IMR-90 (cell line): ENCODE measurements around the gene BCO2. TPM values are rescaled to one million over a fixed set of nuclear protein-coding genes. Genes with fewer than 3 reads are reported as not detected.

Experiments
- ATAC-seq: fragments of 200-7000 bp; cut with Tn5 transposase; 2 replicates; pipeline ENCODE4 v1.9.1; 2020; ENCODE audit warnings: low read depth, mild to moderate bottlenecking, moderate library complexity
- BruUV-seq: library from RNA; stranded (reverse); fragments of 400-500 nt; replicated peaks from 2 replicates; lab custom pipeline; 2021; lab: Mats Ljungman, UMichigan
- CTCF ChIA-PET: fragments of 300-600 bp; formaldehyde crosslinking; extraction: SDS; loops from one replicate; lab custom pipeline; 2021; ENCODE audit warnings: antibody characterized with exemption; lab: Yijun Ruan, JAX
- POLR2A ChIA-PET: fragments of 300-600 bp; sonication (Branson Sonifier 250); formaldehyde crosslinking; loops from one replicate; lab custom pipeline; 2022; ENCODE audit warnings: antibody characterized with exemption; ENCODE audit not compliant: unreplicated experiment; lab: Charles Lee
- DNase-seq: peaks from one replicate; pipeline ENCODE4 v3.0.0; 2013
- H2AFZ ChIP-seq: replicated peaks from 2 replicates; pipeline ENCODE3; 2013; ENCODE audit warnings: low read length, mild to moderate bottlenecking; ENCODE audit not compliant: poor library complexity
- H2AK5ac ChIP-seq: 2 replicates; pipeline ENCODE4 v1.6.1; 2013; ENCODE audit warnings: low read depth, low read length, inconsistent platforms
- H2AK9ac ChIP-seq: replicated peaks from 2 replicates; pipeline ENCODE3; 2013; ENCODE audit warnings: mild to moderate bottlenecking, low read depth, low read length, moderate library complexity; ENCODE audit not compliant: poor library complexity
- H2BK120ac ChIP-seq: 2 replicates; pipeline ENCODE4 v1.6.1; 2013; ENCODE audit warnings: low read depth, low read length, inconsistent platforms
- H2BK15ac ChIP-seq: 3 replicates; pipeline ENCODE4 v1.6.1; 2013; ENCODE audit warnings: low read depth, low read length, inconsistent platforms
- H2BK20ac ChIP-seq: 2 replicates; pipeline ENCODE4 v1.6.1; 2013; ENCODE audit warnings: low read depth, mild to moderate bottlenecking, inconsistent platforms, low read length, moderate library complexity
- H2BK5ac ChIP-seq: 2 replicates; pipeline ENCODE4 v1.6.1; 2013; ENCODE audit warnings: mild to moderate bottlenecking, low read depth, low read length, inconsistent platforms; ENCODE audit not compliant: poor library complexity, severe bottlenecking
- H3K14ac ChIP-seq: replicated peaks from 2 replicates; pipeline ENCODE4 v1.6.1; 2013; ENCODE audit warnings: low read depth, low read length, inconsistent platforms
- H3K18ac ChIP-seq: 2 replicates; pipeline ENCODE4 v1.6.1; 2013; ENCODE audit warnings: low read depth, low read length, control low read depth
- H3K23ac ChIP-seq: 2 replicates; pipeline ENCODE4 v1.6.1; 2013; ENCODE audit warnings: low read depth, low read length, inconsistent platforms
- H3K27ac ChIP-seq: 2 replicates; pipeline ENCODE4 v1.5.1; 2013; ENCODE audit warnings: mild to moderate bottlenecking, control low read depth, low read length; ENCODE audit not compliant: insufficient read depth
- H3K27me3 ChIP-seq: 2 replicates; pipeline ENCODE4 v1.6.1; 2013; ENCODE audit warnings: low read length; ENCODE audit not compliant: control insufficient read depth, insufficient read depth
- H3K36me3 ChIP-seq: 2 replicates; pipeline ENCODE4 v1.6.1; 2013; ENCODE audit warnings: low read length, mixed read lengths; ENCODE audit not compliant: control insufficient read depth, insufficient read depth
- H3K4ac ChIP-seq: 2 replicates; pipeline ENCODE4 v1.6.1; 2013; ENCODE audit warnings: low read depth, low read length, inconsistent platforms
- H3K4me1 ChIP-seq: 2 replicates; pipeline ENCODE4 v1.6.1; 2013; ENCODE audit warnings: low read length, mixed read lengths; ENCODE audit not compliant: control insufficient read depth, insufficient read depth
- H3K4me2 ChIP-seq: 2 replicates; pipeline ENCODE4 v1.6.1; 2013; ENCODE audit warnings: low read depth, mild to moderate bottlenecking, control low read depth, low read length, moderate library complexity
- H3K4me3 ChIP-seq: 2 replicates; pipeline ENCODE4 v1.5.1; 2013; ENCODE audit warnings: low read depth, mild to moderate bottlenecking, control low read depth, low read length, moderate library complexity; ENCODE audit not compliant: insufficient read depth
- H3K56ac ChIP-seq: 2 replicates; pipeline ENCODE4 v1.6.1; 2013; ENCODE audit warnings: low read length, inconsistent platforms; ENCODE audit not compliant: insufficient read depth; ENCODE audit errors: extremely low read depth
- H3K79me1 ChIP-seq, 2 experiments: 2 replicates each; pipeline ENCODE4 v1.6.1; 2013; ENCODE audit warnings: low read length in 2 of 2, inconsistent platforms in 1 of 2, low read depth in 1 of 2
- H3K9ac ChIP-seq: 2 replicates; pipeline ENCODE4 v1.6.1; 2013; ENCODE audit warnings: low read depth, low read length, control low read depth
- H3K9me1 ChIP-seq: 2 replicates; pipeline ENCODE4 v1.6.1; 2013; ENCODE audit warnings: low read length, inconsistent platforms; ENCODE audit not compliant: insufficient read depth
- H3K9me3 ChIP-seq: 2 replicates; pipeline ENCODE4 v1.6.1; 2013; ENCODE audit warnings: low read length; ENCODE audit not compliant: control insufficient read depth, insufficient read depth
- H4K20me1 ChIP-seq: 2 replicates; pipeline ENCODE4 v1.6.1; 2013; ENCODE audit warnings: low read length, inconsistent platforms; ENCODE audit not compliant: insufficient read depth
- H4K5ac ChIP-seq: 2 replicates; pipeline ENCODE4 v1.6.1; 2013; ENCODE audit warnings: mild to moderate bottlenecking, low read depth, low read length, control low read depth
- H4K8ac ChIP-seq, 2 experiments: 2 replicates each; pipeline ENCODE4 v1.6.1; 2013; ENCODE audit warnings: low read depth in 2 of 2, low read length in 2 of 2, control low read depth in 1 of 2, inconsistent platforms in 1 of 2
- H4K91ac ChIP-seq: 2 replicates; pipeline ENCODE4 v1.6.1; 2013; ENCODE audit warnings: low read depth, low read length, inconsistent platforms; ENCODE audit not compliant: insufficient read depth
- FOS ChIP-seq: fragments of 150-350 bp; IDR thresholded peaks from 2 replicates; pipeline ENCODE4 v1.6.1; 2016; ENCODE audit warnings: low read depth, low read length
- MAFK ChIP-seq: IDR thresholded peaks from 2 replicates; pipeline ENCODE4 v1.6.1; 2012; ENCODE audit warnings: low read depth, low read length, improper control_type of control experiment
- MAZ ChIP-seq: IDR thresholded peaks from 2 replicates; pipeline ENCODE4 v1.6.1; 2012; ENCODE audit warnings: low read depth, mild to moderate bottlenecking, low read length, improper control_type of control experiment, moderate library complexity, borderline replicate concordance
- POLR2A ChIP-seq: IDR thresholded peaks from 2 replicates; pipeline ENCODE4 v1.6.1; 2012; ENCODE audit warnings: mild to moderate bottlenecking, low read depth, low read length
- RAD21 ChIP-seq: IDR thresholded peaks from 2 replicates; pipeline ENCODE4 v1.6.1; 2012; ENCODE audit warnings: low read length, improper control_type of control experiment
- RCOR1 ChIP-seq: IDR thresholded peaks from 2 replicates; pipeline ENCODE4 v1.6.1; 2012; ENCODE audit warnings: mild to moderate bottlenecking, low read length, improper control_type of control experiment; ENCODE audit not compliant: insufficient replicate concordance
- RFX5 ChIP-seq: IDR thresholded peaks from 2 replicates; pipeline ENCODE4 v1.8.0; 2012; ENCODE audit warnings: low read depth, mild to moderate bottlenecking, low read length, moderate library complexity
- USF2 ChIP-seq: fragments of 150-350 bp; IDR thresholded peaks from 2 replicates; pipeline ENCODE4 v1.6.1; 2017; ENCODE audit warnings: mild to moderate bottlenecking, antibody characterized with exemption, low read length, low read depth
- WGBS, 2 experiments: methylation state at CpG; one replicate each; pipeline versions ENCODE4 v1.1.5 to v1.1.7; 2013; ENCODE audit warnings: missing lambda C conversion rate in 2 of 2; ENCODE audit not compliant: insufficient read length in 1 of 2; ENCODE audit errors: extremely low coverage in 2 of 2; 5-methylcytosine and 5-hydroxymethylcytosine counted together
- dilution Hi-C: fragments of 300-500 bp; cut with HindIII; formaldehyde crosslinking; loops from one replicate; pipeline ENCODE4 v1.14.3; 2018; ENCODE audit warnings: low sequenced_read_pairs; ENCODE audit not compliant: unreplicated experiment
- in situ Hi-C: fragments of 300-500 bp; cut with MboI; formaldehyde crosslinking; loops from 3 replicates; pipeline ENCODE4 v1.14.3; 2019; ENCODE audit warnings: low sequenced_read_pairs, inconsistent platforms, mixed read lengths
- intact Hi-C: fragments of 100-400 bp; cut with micrococcal nuclease; formaldehyde crosslinking; loops from 2 replicates; pipeline ENCODE4 v1.10.0; 2022
- polyA plus RNA-seq, 3 experiments: library from polyadenylated mRNA; depleted of rRNA; stranded (reverse); fragments of >200 nt; gene quantifications; 2 replicates each; pipeline ENCODE4 v1.2.3, GENCODE V29; 2012; ENCODE audit warnings: low replicate concordance in 1 of 3
- total RNA-seq: library from RNA; depleted of rRNA; stranded (reverse); fragments of >200 nt; gene quantifications from 2 replicates; pipeline ENCODE4 v1.2.3, GENCODE V29; 2012

BCO2 gene
- total and polyA plus RNA-seq, 2 of the 4 experiments (the other 2 are of a cell fraction) = 0.18 to 0.68 TPM

- no peaks in the 10 kb centered on the region for H3K9me3 ChIP-seq
- H2BK120ac ChIP-seq = no peak overlapping the region; the same call in 1 of the 2 replicates
- H3K4me2 ChIP-seq = no peak overlapping the region
- no peak overlapping the region for H3K23ac ChIP-seq
- H4K91ac ChIP-seq = peak overlapping the region; percentile 5; the same call in 1 of the 2 replicates
- 0 out of 4 replicates have a peak overlapping the region, but pooled peaks of 1 of the 2 experiments have one; percentile 11 for H4K8ac ChIP-seq
- in situ Hi-C loops = loop anchor here (25.0 kb wide), 1 partner anchor 1325 kb away; no protein-coding TSS in a partner anchor
- peaks cover 18% of the 10 kb centered on the region for H3K4me1 ChIP-seq
- no peaks in the 10 kb centered on the region for H3K36me3 ChIP-seq
- ChIA-PET POLR2A (no interaction called here), CTCF (interaction anchor here (1.4 kb wide), 2 partner anchors 68 to 99 kb away, joined by 4 to 5 read pairs; no protein-coding TSS in a partner anchor)
- H2BK20ac ChIP-seq = no peak overlapping the region
- H3K14ac ChIP-seq = no peak overlapping the region
- no CpG with 5 or more reads among the region's 3 CpGs for WGBS, 2 experiments
- H2AK9ac ChIP-seq = no peak overlapping the region
- H2AK5ac ChIP-seq = no peak overlapping the region
- peaks cover 9% of the 10 kb centered on the region for H3K9me1 ChIP-seq
- BruUV-seq = no TSS peak
- H4K20me1 ChIP-seq = no peaks in the 10 kb centered on the region
- H3K4me3 ChIP-seq = no peak overlapping the region
- H3K9ac ChIP-seq = no peak overlapping the region
- H3K27me3 ChIP-seq = no peaks in the 10 kb centered on the region
- no peak overlapping the region for H3K56ac ChIP-seq
- H2BK15ac ChIP-seq = 0 out of 3 replicates have a peak overlapping the region, but pooled peaks have one; percentile 15
- TF ChIP-seq MAFK (no peak), RFX5 (no peak), MAZ (no peak), USF2 (no peak), FOS (no peak), POLR2A (no peak), RCOR1 (no peak), RAD21 (no peak)
- ATAC-seq = peak; percentile 11; the same call in 1 of the 2 replicates
- H2AFZ ChIP-seq = no peak overlapping the region
- H4K5ac ChIP-seq = peak overlapping the region; percentile 73; the same call in 1 of the 2 replicates
- H3K4ac ChIP-seq = no peak overlapping the region
- H3K27ac ChIP-seq = no peak overlapping the region
- intact Hi-C loops = loop anchor here (5.0 to 10.0 kb wide), 3 partner anchors 35 to 1523 kb away; partner anchors contain the start of gene BCO2
- no peaks in the 10 kb centered on the region for H3K79me1 ChIP-seq
- peak; percentile 20 for DNase-seq
- dilution Hi-C loops = no loop called here
- no peak overlapping the region for H2BK5ac ChIP-seq
- H3K18ac ChIP-seq = peak overlapping the region; percentile 69; the same call in 1 of the 2 replicates
Measured at GRCh38 chr11:112212290-112212689, 37.0 kb downstream of the BCO2 start.
